AG09319 (cell line): Measurements from ENCODE around the gene ERC1.

Experiments used
- DNase-seq: peaks from one replicate; pipeline ENCODE4 v3.0.0-alpha.2; 2010; ENCODE audit warnings: low read depth; ENCODE audit errors: extremely low read depth
- CTCF ChIP-seq: IDR thresholded peaks from 2 replicates; pipeline ENCODE4 v1.5.1; 2011; ENCODE audit warnings: low read depth, mild to moderate bottlenecking, inconsistent platforms, low read length, moderate library complexity

The ERC1 gene

DNA sequence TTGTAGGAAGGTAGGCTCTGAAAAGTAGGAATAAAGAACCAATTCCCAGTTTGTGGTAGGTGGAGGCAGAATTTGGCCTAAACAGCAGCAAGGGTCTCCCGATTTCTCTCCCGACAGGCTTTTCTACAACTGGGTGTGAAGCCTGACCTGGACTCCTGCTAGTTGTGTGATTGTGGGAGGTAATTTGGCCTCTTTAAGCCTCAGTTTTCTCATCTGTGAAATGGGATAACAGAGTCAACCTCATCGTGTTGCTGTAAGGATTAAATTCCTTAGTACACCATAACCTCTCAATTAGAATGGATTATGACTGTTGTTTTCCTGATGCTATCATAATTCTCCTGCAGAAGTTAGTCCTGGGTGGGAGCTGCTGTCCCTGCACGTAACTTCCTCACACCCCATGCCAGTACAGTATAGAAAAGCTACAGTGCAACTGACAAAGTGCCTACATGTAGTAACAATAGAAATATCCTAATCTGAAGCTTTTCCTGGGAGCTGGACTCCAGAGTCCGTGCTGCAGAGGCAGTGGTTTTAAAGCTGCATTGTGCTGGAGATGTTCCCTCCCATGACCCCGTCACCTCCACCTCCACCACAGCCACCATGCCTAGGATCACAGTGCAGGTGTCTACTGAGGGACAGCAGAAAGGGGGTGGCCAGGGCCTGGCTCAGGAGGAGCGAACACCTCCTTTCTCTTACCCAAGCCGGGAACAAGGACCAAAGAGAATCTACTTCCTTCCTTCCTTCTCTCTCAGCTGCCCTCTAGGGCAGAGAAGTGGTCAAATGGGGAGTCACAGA lies 526.9 kb downstream of the ERC1 start:
- TF ChIP-seq CTCF = no peak
- DNase-seq = no peak

DNA sequence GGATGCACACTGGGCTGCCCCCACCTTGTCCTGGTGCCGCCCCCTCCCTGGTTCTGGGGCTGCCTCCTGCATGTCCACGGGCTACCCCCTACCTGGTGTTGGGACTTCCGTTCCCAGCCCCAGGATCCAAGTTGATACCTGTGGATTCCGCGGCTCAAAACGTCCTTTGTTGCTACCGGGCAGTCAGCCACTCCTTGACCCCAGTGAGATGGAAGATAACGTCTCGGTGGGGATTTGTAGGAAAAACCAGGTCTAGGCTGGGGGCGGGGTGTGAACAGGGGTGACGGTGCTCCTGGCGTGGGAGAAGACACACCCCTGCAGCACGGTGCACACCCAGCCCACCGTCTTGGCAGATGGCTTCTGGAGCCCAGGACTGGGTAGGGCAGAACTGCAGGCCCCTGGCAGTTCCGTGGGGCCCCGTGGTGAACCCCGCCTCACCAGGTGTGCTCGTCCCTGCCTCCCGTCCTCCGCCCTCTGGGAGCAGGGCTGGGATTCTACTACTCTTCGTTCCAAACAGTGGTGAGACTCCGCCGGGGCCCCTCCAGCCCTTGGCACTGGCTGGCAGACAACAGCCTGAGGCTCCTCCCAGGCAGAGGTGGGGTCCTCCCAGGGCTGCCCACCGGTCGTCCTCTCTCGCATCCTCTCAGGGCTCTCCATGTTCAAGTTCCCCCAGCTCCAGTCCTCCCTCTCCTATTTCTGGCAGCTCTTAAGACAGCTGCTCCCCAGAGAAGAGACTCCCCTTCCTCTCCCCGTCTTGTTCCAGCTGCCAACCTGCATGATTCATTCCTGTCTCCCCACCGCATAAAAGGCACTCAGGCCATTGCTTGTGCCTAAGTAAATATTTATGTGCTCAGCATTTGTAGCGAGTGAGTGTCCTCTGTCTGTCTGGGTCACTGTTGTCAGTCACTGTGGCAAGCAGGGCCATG lies 527.8 kb downstream of the ERC1 start:
- TF ChIP-seq CTCF = no peak
- DNase-seq = peak; percentile 23

DNA sequence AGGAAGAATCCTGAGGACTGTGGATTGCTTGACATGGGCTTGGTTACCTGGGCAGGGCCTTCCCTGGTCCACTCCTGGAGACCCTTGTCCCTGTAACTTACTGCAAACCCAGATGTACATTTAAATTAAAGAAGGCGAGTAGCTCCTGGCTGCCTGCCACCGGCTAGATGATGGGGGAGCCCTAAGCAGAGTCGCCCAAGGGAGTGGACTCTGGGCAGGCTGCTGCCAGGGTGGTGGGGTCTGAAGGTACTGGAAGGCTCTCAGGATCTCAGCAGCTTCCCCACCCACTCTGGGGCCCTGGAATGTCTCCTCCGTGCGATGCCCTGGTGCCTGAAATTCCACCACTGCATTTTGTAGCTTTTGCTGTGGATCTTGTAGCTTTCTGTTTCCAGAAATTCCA lies 528.6 kb downstream of the ERC1 start:
- no peak for TF ChIP-seq CTCF
- DNase-seq = no peak

DNA sequence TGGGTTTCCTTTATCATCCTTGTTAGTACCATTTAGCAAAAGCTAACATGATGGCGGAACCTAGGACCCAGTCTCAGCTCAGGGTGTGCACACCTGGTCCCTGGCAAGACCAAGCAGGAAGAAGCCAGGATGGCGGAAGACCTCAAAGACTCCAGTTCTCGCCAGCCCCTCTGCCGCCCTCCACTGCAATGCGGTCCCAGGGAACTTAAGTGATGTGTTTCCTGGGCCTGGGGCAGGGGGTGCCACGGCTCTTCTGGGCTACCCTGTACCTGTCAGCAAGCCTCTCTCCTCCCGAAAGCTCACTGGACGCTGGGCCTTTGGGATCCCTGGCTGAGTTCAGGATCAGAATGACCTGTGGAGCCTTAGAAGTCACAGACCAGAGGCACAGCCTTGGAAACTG lies 532.0 kb downstream of the ERC1 start:
- DNase-seq = no peak
- no peak for TF ChIP-seq CTCF

DNA sequence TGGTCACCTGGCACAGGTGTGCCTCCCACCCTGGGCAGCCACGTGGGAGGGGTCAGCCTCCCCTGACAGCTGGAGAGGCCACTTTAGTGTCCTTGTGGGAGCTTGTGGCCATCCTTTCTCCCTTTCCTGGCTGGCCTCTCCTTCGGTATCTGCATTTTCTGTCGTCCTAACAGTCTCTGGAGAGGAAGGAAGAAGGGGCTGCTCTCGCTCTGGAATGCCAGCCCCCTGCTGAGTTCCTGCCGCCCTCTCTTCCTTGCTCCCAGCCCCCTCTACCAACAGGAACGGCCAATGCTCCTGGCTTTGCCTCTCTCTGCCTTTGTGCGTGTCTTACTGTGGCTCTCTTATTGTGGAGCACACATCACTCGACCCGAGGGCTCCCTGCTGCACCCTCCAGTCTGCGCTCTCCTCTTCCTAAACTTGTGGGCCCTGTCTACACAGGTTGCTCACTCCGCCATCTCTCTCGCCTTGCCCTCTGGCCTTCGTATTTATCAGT lies 532.6 kb downstream of the ERC1 start:
- no peak for TF ChIP-seq CTCF
- DNase-seq = no peak

DNA sequence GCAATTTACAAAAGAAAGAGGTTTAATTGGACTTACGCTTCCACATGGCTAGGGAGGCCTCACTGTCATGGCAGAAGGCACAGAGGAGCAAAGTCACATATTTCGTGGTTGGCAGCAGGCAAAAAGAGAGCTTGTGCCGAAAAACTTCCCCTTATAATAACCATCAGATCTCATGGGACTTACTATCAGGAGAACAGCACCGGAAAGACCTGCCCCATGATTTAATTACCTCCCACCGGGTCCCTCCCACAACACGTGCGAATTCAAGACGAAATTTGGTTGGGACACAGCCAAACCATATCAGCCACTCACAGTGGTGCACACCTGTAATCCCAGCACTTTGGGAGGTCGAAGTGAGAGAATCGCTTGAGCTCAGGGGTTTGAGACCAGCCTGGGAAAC lies 534.8 kb downstream of the ERC1 start:
- no peak for TF ChIP-seq CTCF
- no peak for DNase-seq

DNA sequence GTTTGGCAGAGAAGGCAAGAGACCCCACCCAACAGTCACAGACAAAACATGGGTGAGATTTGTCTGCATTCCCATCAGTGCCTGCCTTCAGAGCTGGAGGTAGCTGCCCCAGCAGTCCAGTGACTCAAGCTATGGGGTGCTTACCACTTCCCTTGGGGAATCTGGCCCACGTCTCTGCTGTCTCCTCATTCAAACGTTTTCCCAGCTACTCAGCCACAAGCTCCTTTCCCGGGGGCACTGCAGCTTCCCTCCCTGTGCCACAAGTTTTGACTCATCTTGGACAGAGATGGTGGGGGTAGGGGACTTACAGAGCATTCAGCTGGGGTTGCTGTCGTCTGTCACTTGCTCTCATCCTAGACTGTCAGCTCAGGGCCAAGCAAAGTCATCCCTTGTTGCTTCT lies 536.8 kb downstream of the ERC1 start:
- DNase-seq = no peak
- no peak for TF ChIP-seq CTCF
